ENCODE results near the gene TMC3.

- TF ChIP-seq CTCF (IDR thresholded peaks at IDR 0.05 in 2 of 3, conservative IDR thresholded peaks at IDR 0.05 in 1 of 3; ENCODE audit: control insufficient read depth in 2 of 3, extremely low read depth in 1 of 3, insufficient read depth in 1 of 3, low read depth in 3 of 3, low read length in 3 of 3) (no peak), EZH2 (IDR thresholded peaks at IDR 0.05; ENCODE audit: borderline replicate concordance, control insufficient read depth, low read depth, low read length) (no peak), RELA (IDR thresholded peaks at IDR 0.05; ENCODE audit: borderline replicate concordance, partially characterized antibody) (no peak), YY1 (IDR thresholded peaks at IDR 0.05; ENCODE audit: low read depth, low read length) (no peak), FOXM1 (IDR thresholded peaks at IDR 0.05; ENCODE audit: low read depth, low read length) (no peak)
Observed at GRCh38 chr15:81347910-81348309, 26.1 kb downstream of the TMC3 start.
